Naive thymus-derived CD8-positive, alpha-beta T cell (primary cell): ENCODE results near the gene SORBS2. TPM values are rescaled to one million over a fixed set of nuclear protein-coding genes. Genes with fewer than 3 reads are reported as not detected.
A peak's percentile ranks its signal among the peaks of the same experiment; 100 is the strongest.

Source experiments
- ATAC-seq, 2 donors: fragments of 150-1000 bp; cut with Tn5 transposase in 1 of 2; sonication (Bioruptor Pico), chemical (Tn5 transposase) in 1 of 2; 1 replicate in 1 of 2; 2 replicates in 1 of 2; pipeline ENCODE4 v1.10.0; 2021; ENCODE audit warnings: mild to moderate bottlenecking in 2 of 2, moderate library complexity in 2 of 2
- POLR2A ChIA-PET: fragments of 350-600 bp; sonication (Branson Sonifier 250); formaldehyde crosslinking; loops from one replicate; lab custom pipeline; 2021; ENCODE audit warnings: antibody characterized with exemption; lab: Charles Lee
- DNase-seq, 10 donors: peaks; one replicate each; pipeline versions ENCODE4 v3.0.0 to v3.0.0-alpha.2; 2020 to 2022
- H3K27ac Mint-ChIP-seq, 10 donors: one replicate each; pipeline ENCODE4 v1.8.0; 2020 to 2022; ENCODE audit warnings: mild to moderate bottlenecking in 10 of 10, mixed read lengths in 10 of 10, moderate library complexity in 4 of 10, inconsistent platforms in 1 of 10
- H3K27me3 Mint-ChIP-seq, 5 donors: one replicate each; pipeline ENCODE4 v1.8.0; 2021 to 2022; ENCODE audit warnings: mixed read lengths in 5 of 5
- H3K36me3 Mint-ChIP-seq, 3 donors: one replicate each; pipeline ENCODE4 v1.8.0; 2020 to 2022; ENCODE audit warnings: mixed read lengths in 3 of 3, mild to moderate bottlenecking in 2 of 3, inconsistent platforms in 1 of 3
- H3K4me1 Mint-ChIP-seq, 4 donors: one replicate each; pipeline ENCODE4 v1.8.0; 2021 to 2022; ENCODE audit warnings: mixed read lengths in 4 of 4
- H3K4me3 Mint-ChIP-seq, 10 donors: one replicate each; pipeline ENCODE4 v1.8.0; 2020 to 2022; ENCODE audit warnings: mild to moderate bottlenecking in 10 of 10, mixed read lengths in 10 of 10, moderate library complexity in 6 of 10, inconsistent platforms in 1 of 10
- H3K9me3 Mint-ChIP-seq, 9 donors: one replicate each; pipeline ENCODE4 v1.8.0; 2020 to 2022; ENCODE audit warnings: mixed read lengths in 9 of 9, mild to moderate bottlenecking in 3 of 9, inconsistent platforms in 1 of 9, moderate library complexity in 1 of 9
- polyA plus RNA-seq, 3 donors: library from polyadenylated mRNA; unstranded; fragments of 300-500 nt; fragmentation: Illumina TruSeq; gene quantifications; one replicate each; pipeline ENCODE4 v1.2.3, GENCODE V29; 2021
- total RNA-seq, 8 experiments: library from RNA in 2 of 8; stranded (reverse) in 2 of 8; gene quantifications; one replicate each; pipeline ENCODE4 v1.2.3 and lab custom pipeline; 2021 to 2026

Gene SORBS2
- total and polyA plus RNA-seq, 5 experiments from 2014 or later = 1.4 TPM; not detected in 4

- peaks cover 0 to 2% (median 0%) of the 10 kb centered on the region in 9 donors for H3K9me3 Mint-ChIP-seq
- H3K36me3 Mint-ChIP-seq = no peaks in the 10 kb centered on the region
- peaks cover 2 to 37% (median 22%) of the 10 kb centered on the region in 5 donors for H3K27me3 Mint-ChIP-seq
- peak overlapping the region in 1 of 10 donors; percentile 7 for H3K27ac Mint-ChIP-seq
- DNase-seq = no peak
- no peaks in the 10 kb centered on the region for H3K4me1 Mint-ChIP-seq
- no peak overlapping the region for H3K4me3 Mint-ChIP-seq
- POLR2A ChIA-PET = no interaction called here
- ATAC-seq = no peak
Observed at GRCh38 chr4:185599553-185600243, 212.3 kb downstream of the SORBS2 start.

- Mint-ChIP-seq H3K9me3 (no peaks in the 10 kb centered on the region), H3K27ac (no peak overlapping the region), H3K36me3 (no peaks in the 10 kb centered on the region), H3K4me3 (no peak overlapping the region), H3K27me3 (peaks cover 2 to 37% (median 19%) of the 10 kb centered on the region in 5 donors), H3K4me1 (no peaks in the 10 kb centered on the region)
- ATAC-seq (no peak), DNase-seq (no peak)
- POLR2A ChIA-PET = no interaction called here
Observed at GRCh38 chr4:185598846-185599552, 213.0 kb downstream of the SORBS2 start.

GRCh38 chr4:185597532-185598188 lies 214.3 kb downstream of the SORBS2 start:
- Mint-ChIP-seq H3K27me3 (peaks cover 2 to 49% (median 23%) of the 10 kb centered on the region in 5 donors), H3K9me3 (no peaks in the 10 kb centered on the region), H3K36me3 (no peaks in the 10 kb centered on the region), H3K4me1 (no peaks in the 10 kb centered on the region), H3K27ac (no peak overlapping the region), H3K4me3 (no peak overlapping the region)
- POLR2A ChIA-PET = interaction anchor here (0.8 kb wide), 1 partner anchor 593 kb away, joined by 3 read pairs; the partner anchor contains the start of gene CYP4V2
- DNase-seq (peak; percentile 37 to 80 (median 60)), ATAC-seq (peak; percentile 59 to 62)

GRCh38 chr4:185592845-185593488 lies 219.0 kb downstream of the SORBS2 start:
- ATAC-seq (no peak), DNase-seq (no peak)
- Mint-ChIP-seq H3K27me3 (peaks cover 13 to 51% (median 34%) of the 10 kb centered on the region in 5 donors), H3K36me3 (peaks cover 0 to 4% (median 0%) of the 10 kb centered on the region in 3 donors), H3K4me3 (no peak overlapping the region), H3K4me1 (peaks cover 0 to 1% (median 0%) of the 10 kb centered on the region in 4 donors), H3K9me3 (no peaks in the 10 kb centered on the region), H3K27ac (no peak overlapping the region)
- POLR2A ChIA-PET = no interaction called here

- no peak overlapping the region for H3K4me3 Mint-ChIP-seq
- peaks cover 0 to 4% (median 0%) of the 10 kb centered on the region in 3 donors for H3K36me3 Mint-ChIP-seq
- ATAC-seq (no peak), DNase-seq (no peak)
- peaks cover 17 to 56% (median 34%) of the 10 kb centered on the region in 5 donors for H3K27me3 Mint-ChIP-seq
- H3K27ac Mint-ChIP-seq = no peak overlapping the region
- H3K9me3 Mint-ChIP-seq = no peaks in the 10 kb centered on the region
- POLR2A ChIA-PET = no interaction called here
- H3K4me1 Mint-ChIP-seq = peaks cover 4 to 7% (median 5%) of the 10 kb centered on the region in 4 donors
Observed at GRCh38 chr4:185592438-185592837, 219.6 kb downstream of the SORBS2 start.

- H3K9me3 Mint-ChIP-seq = no peaks in the 10 kb centered on the region
- peak overlapping the region in 1 of 10 donors; percentile 19 for H3K27ac Mint-ChIP-seq
- DNase-seq = no peak
- no peak overlapping the region for H3K4me3 Mint-ChIP-seq
- ATAC-seq = no peak
- POLR2A ChIA-PET = no interaction called here
- H3K4me1 Mint-ChIP-seq = peaks cover 9 to 14% (median 11%) of the 10 kb centered on the region in 4 donors
- peaks cover 24 to 57% (median 38%) of the 10 kb centered on the region in 5 donors for H3K27me3 Mint-ChIP-seq
- H3K36me3 Mint-ChIP-seq = peaks cover 0 to 4% (median 0%) of the 10 kb centered on the region in 3 donors
Observed at GRCh38 chr4:185591679-185592141, 220.3 kb downstream of the SORBS2 start.

GRCh38 chr4:185590982-185591381 lies 221.0 kb downstream of the SORBS2 start:
- ATAC-seq (no peak), DNase-seq (no peak)
- Mint-ChIP-seq H3K4me1 (peaks cover 9 to 14% (median 11%) of the 10 kb centered on the region in 4 donors), H3K4me3 (no peak overlapping the region), H3K36me3 (peaks cover 0 to 4% (median 0%) of the 10 kb centered on the region in 3 donors), H3K27ac (no peak overlapping the region), H3K9me3 (no peaks in the 10 kb centered on the region), H3K27me3 (peaks cover 25 to 58% (median 40%) of the 10 kb centered on the region in 5 donors)
- POLR2A ChIA-PET = no interaction called here

GRCh38 chr4:185589067-185589836 lies 222.7 kb downstream of the SORBS2 start:
- Mint-ChIP-seq H3K36me3 (peaks cover 0 to 4% (median 0%) of the 10 kb centered on the region in 3 donors), H3K27me3 (peaks cover 28 to 75% (median 49%) of the 10 kb centered on the region in 5 donors), H3K4me1 (peaks cover 9 to 14% (median 11%) of the 10 kb centered on the region in 4 donors), H3K9me3 (no peaks in the 10 kb centered on the region), H3K4me3 (peak overlapping the region in 3 of 10 donors; percentile 9 to 34 (median 28)), H3K27ac (peak overlapping the region in 4 of 10 donors; percentile 8 to 51 (median 15))
- DNase-seq = no peak
- no peak for ATAC-seq
- POLR2A ChIA-PET = no interaction called here

GRCh38 chr4:185587427-185588161 lies 224.4 kb downstream of the SORBS2 start:
- ATAC-seq (peak; percentile 93 to 97), DNase-seq (peak; percentile 32 to 86 (median 78))
- Mint-ChIP-seq H3K4me3 (peak overlapping the region; percentile 46 to 86 (median 79)), H3K9me3 (no peaks in the 10 kb centered on the region), H3K27ac (peak overlapping the region; percentile 40 to 96 (median 92)), H3K36me3 (peaks cover 0 to 4% (median 0%) of the 10 kb centered on the region in 3 donors), H3K27me3 (peaks cover 31 to 76% (median 47%) of the 10 kb centered on the region in 5 donors), H3K4me1 (peaks cover 9 to 14% (median 11%) of the 10 kb centered on the region in 4 donors)
- POLR2A ChIA-PET = no interaction called here

- Mint-ChIP-seq H3K27me3 (peaks cover 31 to 82% (median 48%) of the 10 kb centered on the region in 5 donors), H3K9me3 (no peaks in the 10 kb centered on the region), H3K36me3 (peaks cover 0 to 4% (median 0%) of the 10 kb centered on the region in 3 donors), H3K4me3 (peak overlapping the region; percentile 46 to 86 (median 79)), H3K27ac (peak overlapping the region in 8 of 10 donors; percentile 27 to 96 (median 93)), H3K4me1 (peaks cover 9 to 14% (median 11%) of the 10 kb centered on the region in 4 donors)
- POLR2A ChIA-PET = no interaction called here
- DNase-seq = peak in 2 of 10 donors; percentile 2 to 10
- no peak for ATAC-seq
Observed at GRCh38 chr4:185587030-185587426, 225.0 kb downstream of the SORBS2 start.

- Mint-ChIP-seq H3K36me3 (peaks cover 0 to 4% (median 0%) of the 10 kb centered on the region in 3 donors), H3K4me1 (peaks cover 9 to 14% (median 11%) of the 10 kb centered on the region in 4 donors), H3K4me3 (no peak overlapping the region), H3K27ac (no peak overlapping the region), H3K27me3 (peaks cover 32 to 78% (median 42%) of the 10 kb centered on the region in 5 donors), H3K9me3 (peaks cover 0 to 1% (median 0%) of the 10 kb centered on the region in 9 donors)
- ATAC-seq = no peak
- POLR2A ChIA-PET = no interaction called here
- no peak for DNase-seq
Observed at GRCh38 chr4:185585211-185585610, 226.8 kb downstream of the SORBS2 start.
